GM12878 (cell line): ENCODE data around the gene CD164. TPM values are rescaled to one million over a fixed set of nuclear protein-coding genes. Genes with fewer than 3 reads are reported as not detected.

Experiments
- CBX5 ChIP-seq: sonication (generic); IDR thresholded peaks from 2 replicates; pipeline ENCODE4 v1.6.1; 2016; ENCODE audit warnings: low read depth, moderate library complexity, mild to moderate bottlenecking, inconsistent platforms
- CHD2 ChIP-seq: IDR thresholded peaks from 2 replicates; pipeline ENCODE4 v1.6.1; 2011; ENCODE audit warnings: low read depth, low read length, improper control_type of control experiment, borderline replicate concordance
- CUX1 ChIP-seq: IDR thresholded peaks from 2 replicates; pipeline ENCODE4 v1.6.1; 2012; ENCODE audit warnings: improper control_type of control experiment, low read depth, low read length; ENCODE audit not compliant: insufficient replicate concordance
- FOXM1 ChIP-seq: IDR thresholded peaks from 2 replicates; pipeline ENCODE4 v1.6.1; 2012; ENCODE audit warnings: low read depth, mild to moderate bottlenecking, inconsistent platforms, low read length, moderate library complexity
- MXI1 ChIP-seq: fragments of 150-350 bp; IDR thresholded peaks from 2 replicates; pipeline ENCODE4 v1.6.1; 2011; ENCODE audit warnings: low read depth, mild to moderate bottlenecking, inconsistent platforms, low read length, improper control_type of control experiment
- NBN ChIP-seq: fragments of 450-650 bp; IDR thresholded peaks from 2 replicates; pipeline ENCODE4 v1.6.1; 2016
- NKRF ChIP-seq: fragments of 450-650 bp; conservative IDR thresholded peaks from 2 replicates; pipeline ENCODE4 v1.6.1; 2017; ENCODE audit warnings: mild to moderate bottlenecking, moderate library complexity
- NRF1 ChIP-seq: conservative IDR thresholded peaks from 2 replicates; pipeline ENCODE4 v1.6.1; 2011; ENCODE audit warnings: mild to moderate bottlenecking, low read depth, low read length, improper control_type of control experiment
- RBBP5 ChIP-seq: fragments of 200-600 bp; sonication (generic); conservative IDR thresholded peaks from 2 replicates; pipeline ENCODE4 v1.6.1; 2016
- TAF1 ChIP-seq: IDR thresholded peaks from 2 replicates; pipeline ENCODE4 v1.6.1; 2011; ENCODE audit warnings: mild to moderate bottlenecking, low read depth, low read length, borderline replicate concordance
- USF2 ChIP-seq: IDR thresholded peaks from 2 replicates; pipeline ENCODE4 v1.6.1; 2011; ENCODE audit warnings: low read depth, low read length, improper control_type of control experiment, borderline replicate concordance
- YY1 ChIP-seq: IDR thresholded peaks from 2 replicates; pipeline ENCODE4 v1.6.1; 2011; ENCODE audit warnings: low read depth, mild to moderate bottlenecking, low read length
- ZNF207 ChIP-seq: fragments of 450-650 bp; IDR thresholded peaks from 2 replicates; pipeline ENCODE4 v1.6.1; 2014; ENCODE audit warnings: antibody characterized with exemption, mild to moderate bottlenecking, borderline replicate concordance
- ZNF274 ChIP-seq: IDR thresholded peaks from one replicate; pipeline ENCODE4 v1.8.0; 2011; ENCODE audit not compliant: insufficient read length, insufficient read depth
- polyA plus RNA-seq, 11 experiments: library from polyadenylated mRNA; depleted of rRNA in 4 of 11; unstranded in 6 of 11; stranded (reverse) in 5 of 11; fragments of >200 nt; fragmentation: Nextera tagmentation in 4 of 11; fragmentation: Illumina TruSeq in 1 of 11; extraction: Ambion mirVana in 4 of 11; extraction: Trizol in 1 of 11; gene quantifications; 1 replicate in 1 of 11; 2 replicates in 10 of 11; pipeline versions ENCODE4 v1.2.1 to v1.2.3, GENCODE V29; 2011 to 2016; ENCODE audit warnings: inconsistent platforms in 2 of 11, missing spikeins in 2 of 11, low read depth in 1 of 11
- total RNA-seq, 4 experiments: library from RNA; depleted of rRNA in 3 of 4; stranded (reverse); fragments of >200 nt in 3 of 4; fragmentation: Illumina TruSeq in 1 of 4; extraction: Trizol in 1 of 4; gene quantifications; 2 replicates each; pipeline versions ENCODE4 v1.2.1 to v1.2.3, GENCODE V29; 2013 to 2021
- TF ChIP-seq, protein P1 (sequence below): fragments of 450-650 bp; IDR thresholded peaks from 2 replicates; pipeline ENCODE4 v1.6.1; 2017; ENCODE audit warnings: mild to moderate bottlenecking, moderate library complexity

Gene CD164
- total and polyA plus RNA-seq, 10 of the 15 experiments (the other 5 are each of a cell fraction or from before 2014, with no cell fraction given): 145 to 447 (median 211) TPM

- TF ChIP-seq NRF1: no peak
- peak; percentile 51; the same call in 1 of the 2 replicates for TF ChIP-seq TAF1
- peak; percentile 64; the same call in 1 of the 2 replicates for TF ChIP-seq CHD2
- peak; percentile 80 for TF ChIP-seq FOXM1
- peak; percentile 85 for TF ChIP-seq USF2
- TF ChIP-seq NKRF: peak; percentile 91
- TF ChIP-seq NBN: peak; percentile 96
- no peak for TF ChIP-seq RBBP5
- TF ChIP-seq ZNF207: no peak
- no peak; the same call in 1 of the 2 replicates for TF ChIP-seq CBX5
- TF ChIP-seq MXI1: no peak; the same call in 1 of the 2 replicates
- TF ChIP-seq ZNF274: no peak
- peak; percentile 19 for TF ChIP-seq CUX1
- TF ChIP-seq, protein P1, sequence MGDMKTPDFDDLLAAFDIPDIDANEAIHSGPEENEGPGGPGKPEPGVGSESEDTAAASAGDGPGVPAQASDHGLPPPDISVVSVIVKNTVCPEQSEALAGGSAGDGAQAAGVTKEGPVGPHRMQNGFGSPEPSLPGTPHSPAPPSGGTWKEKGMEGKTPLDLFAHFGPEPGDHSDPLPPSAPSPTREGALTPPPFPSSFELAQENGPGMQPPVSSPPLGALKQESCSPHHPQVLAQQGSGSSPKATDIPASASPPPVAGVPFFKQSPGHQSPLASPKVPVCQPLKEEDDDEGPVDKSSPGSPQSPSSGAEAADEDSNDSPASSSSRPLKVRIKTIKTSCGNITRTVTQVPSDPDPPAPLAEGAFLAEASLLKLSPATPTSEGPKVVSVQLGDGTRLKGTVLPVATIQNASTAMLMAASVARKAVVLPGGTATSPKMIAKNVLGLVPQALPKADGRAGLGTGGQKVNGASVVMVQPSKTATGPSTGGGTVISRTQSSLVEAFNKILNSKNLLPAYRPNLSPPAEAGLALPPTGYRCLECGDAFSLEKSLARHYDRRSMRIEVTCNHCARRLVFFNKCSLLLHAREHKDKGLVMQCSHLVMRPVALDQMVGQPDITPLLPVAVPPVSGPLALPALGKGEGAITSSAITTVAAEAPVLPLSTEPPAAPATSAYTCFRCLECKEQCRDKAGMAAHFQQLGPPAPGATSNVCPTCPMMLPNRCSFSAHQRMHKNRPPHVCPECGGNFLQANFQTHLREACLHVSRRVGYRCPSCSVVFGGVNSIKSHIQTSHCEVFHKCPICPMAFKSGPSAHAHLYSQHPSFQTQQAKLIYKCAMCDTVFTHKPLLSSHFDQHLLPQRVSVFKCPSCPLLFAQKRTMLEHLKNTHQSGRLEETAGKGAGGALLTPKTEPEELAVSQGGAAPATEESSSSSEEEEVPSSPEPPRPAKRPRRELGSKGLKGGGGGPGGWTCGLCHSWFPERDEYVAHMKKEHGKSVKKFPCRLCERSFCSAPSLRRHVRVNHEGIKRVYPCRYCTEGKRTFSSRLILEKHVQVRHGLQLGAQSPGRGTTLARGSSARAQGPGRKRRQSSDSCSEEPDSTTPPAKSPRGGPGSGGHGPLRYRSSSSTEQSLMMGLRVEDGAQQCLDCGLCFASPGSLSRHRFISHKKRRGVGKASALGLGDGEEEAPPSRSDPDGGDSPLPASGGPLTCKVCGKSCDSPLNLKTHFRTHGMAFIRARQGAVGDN: no peak
- TF ChIP-seq YY1: no peak
Observed at GRCh38 chr6:109382576-109383437, 540 bp upstream of the CD164 start (continued).
